HL-60 (cell line): ENCODE results near the gene ABL1.
"Not testable (repeated sequence)": the region's sequence is repeated elsewhere in the genome, so short reads cannot be mapped to it uniquely, and the experiment has no call there.

ENCODE experiments used
- DNase-seq, 2 experiments: peaks; one replicate each; pipeline ENCODE4 v3.0.0-alpha.2; 2010 to 2020; ENCODE audit warnings: low read depth in 1 of 2, low spot score in 1 of 2
- H3K27ac ChIP-seq: fragments of 250-450 bp; sonication (Bioruptor Pico); replicated peaks from 2 replicates; pipeline ENCODE4 v1.5.1; 2020; ENCODE audit warnings: mild to moderate bottlenecking, moderate library complexity
- H3K27me3 ChIP-seq: fragments of 250-450 bp; sonication (Bioruptor Pico); 2 replicates; pipeline ENCODE4 v1.5.1; 2021; ENCODE audit warnings: mild to moderate bottlenecking, moderate library complexity; ENCODE audit not compliant: insufficient read depth, poor library complexity, severe bottlenecking
- H3K4me3 ChIP-seq: replicated peaks from 2 replicates; pipeline ENCODE4 v1.5.1; 2011; ENCODE audit warnings: mild to moderate bottlenecking, control low read depth, low read length; ENCODE audit not compliant: insufficient read depth
- CTCF ChIP-seq: IDR thresholded peaks from one replicate; pipeline ENCODE4 v1.5.1; 2011; ENCODE audit warnings: low read length, control low read depth, inconsistent platforms; ENCODE audit not compliant: insufficient read depth
- GABPA ChIP-seq: IDR thresholded peaks from 2 replicates; pipeline ENCODE4 v1.6.1; 2012; ENCODE audit warnings: low read depth
- POLR2AphosphoS5 ChIP-seq: IDR thresholded peaks from 2 replicates; pipeline ENCODE4 v1.6.1; 2012; ENCODE audit warnings: low read depth
- REST ChIP-seq: IDR thresholded peaks from 2 replicates; pipeline ENCODE4 v1.6.1; 2012; ENCODE audit warnings: low read depth; ENCODE audit not compliant: insufficient replicate concordance
- SPI1 ChIP-seq: IDR thresholded peaks from 2 replicates; pipeline ENCODE4 v1.6.1; 2012; ENCODE audit warnings: low read depth, mild to moderate bottlenecking, borderline replicate concordance

The ABL1 gene

GRCh38 chr9:130846487-130847305 is 11.6 kb downstream of the ABL1 start:
- Histone ChIP-seq H3K27ac (no peak overlapping the region), H3K27me3 (no peaks in the 10 kb centered on the region), H3K4me3 (no peak overlapping the region)
- DNase-seq = no peak
- TF ChIP-seq GABPA (no peak), CTCF (no peak), REST (no peak), SPI1 (no peak), POLR2AphosphoS5 (no peak)

GRCh38 chr9:130847306-130848217 is 12.5 kb downstream of the ABL1 start:
- Histone ChIP-seq H3K27me3 (no peaks in the 10 kb centered on the region), H3K27ac (no peak overlapping the region), H3K4me3 (no peak overlapping the region)
- TF ChIP-seq CTCF = no peak
- no peak for DNase-seq

- not testable (repeated sequence) for H3K4me3 ChIP-seq, H3K27me3 ChIP-seq, DNase-seq, H3K27ac ChIP-seq
These were observed 13.5 kb downstream of the ABL1 start for GRCh38 chr9:130848514-130848913.

GRCh38 chr9:130849356-130849755 is 14.3 kb downstream of the ABL1 start:
- no peak overlapping the region for H3K27ac ChIP-seq
- H3K4me3 ChIP-seq = no peak overlapping the region
- no peaks in the 10 kb centered on the region for H3K27me3 ChIP-seq
- DNase-seq = no peak
- TF ChIP-seq CTCF = no peak
- TF ChIP-seq GABPA = no peak
- no peak for TF ChIP-seq POLR2AphosphoS5
- TF ChIP-seq SPI1 = no peak
- no peak for TF ChIP-seq REST
